Hippocampal formation (tissue), 2 donors: ENCODE data around the gene GRAMD1C.

Experiments
- DNase-seq, 2 donors: peaks; one replicate each; lab custom pipeline; 2025; lab: John Stamatoyannopoulos, UW

Gene GRAMD1C

GRCh38 chr3:113952921-113953320 is 114.3 kb downstream of the GRAMD1C start:
- no peak for DNase-seq

GRCh38 chr3:113953677-113954076 is 115.1 kb downstream of the GRAMD1C start:
- no peak for DNase-seq

GRCh38 chr3:113954091-113954685 is 115.6 kb downstream of the GRAMD1C start:
- peak in 1 of 2 donors; percentile 24 for DNase-seq

- no peak for DNase-seq
Observed at GRCh38 chr3:113963879-113964278, 125.3 kb downstream of the GRAMD1C start.

GRCh38 chr3:113966172-113966571 is 127.6 kb downstream of the GRAMD1C start:
- no peak for DNase-seq

DNA sequence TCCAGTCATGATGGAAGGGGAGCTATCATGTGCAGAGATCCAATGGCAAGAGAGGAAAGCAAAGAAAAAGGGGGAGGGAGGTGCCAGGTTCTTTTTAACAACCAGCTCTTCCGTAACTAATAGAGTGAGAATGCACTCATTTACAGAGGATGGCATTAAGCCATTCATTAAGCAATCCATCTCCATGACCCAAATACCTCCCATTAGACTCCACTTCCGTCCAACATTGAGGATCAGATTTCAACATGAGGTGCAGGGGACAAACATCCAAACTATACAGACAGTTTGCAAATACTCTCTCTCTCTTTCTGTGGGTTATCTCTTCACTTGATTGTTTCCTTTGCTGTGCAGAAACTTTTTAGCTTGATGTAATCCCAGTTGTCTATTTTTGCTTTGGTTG is 130.4 kb downstream of the GRAMD1C start:
- DNase-seq, result peak in 1 of 2 donors; percentile 15

DNA sequence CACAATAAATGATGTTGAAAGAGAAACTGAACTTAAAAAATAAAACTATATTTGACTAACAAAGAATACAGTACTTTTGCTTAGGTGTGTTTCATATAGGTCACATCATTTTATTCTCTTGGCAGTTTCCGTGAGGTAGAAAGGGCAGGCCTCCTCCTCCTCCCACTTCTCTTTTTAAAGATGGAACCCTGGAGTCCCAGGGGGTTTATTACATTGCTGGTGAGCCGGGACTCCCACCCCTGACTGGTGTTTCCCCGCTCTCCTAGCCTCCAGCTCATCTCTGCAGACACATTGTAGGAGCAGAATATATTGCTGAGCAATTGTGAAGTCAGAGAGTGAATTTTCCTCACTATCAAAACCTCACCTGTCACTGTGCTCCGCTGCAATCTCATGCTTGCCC is 139.2 kb downstream of the GRAMD1C start:
- DNase-seq, result no peak

GRCh38 chr3:113979916-113980315 is 141.3 kb downstream of the GRAMD1C start:
- DNase-seq, result no peak

GRCh38 chr3:113981803-113982202 is 143.2 kb downstream of the GRAMD1C start:
- DNase-seq, result no peak

- no peak for DNase-seq
Observed at GRCh38 chr3:113983544-113983943, 145.0 kb downstream of the GRAMD1C start.

DNA sequence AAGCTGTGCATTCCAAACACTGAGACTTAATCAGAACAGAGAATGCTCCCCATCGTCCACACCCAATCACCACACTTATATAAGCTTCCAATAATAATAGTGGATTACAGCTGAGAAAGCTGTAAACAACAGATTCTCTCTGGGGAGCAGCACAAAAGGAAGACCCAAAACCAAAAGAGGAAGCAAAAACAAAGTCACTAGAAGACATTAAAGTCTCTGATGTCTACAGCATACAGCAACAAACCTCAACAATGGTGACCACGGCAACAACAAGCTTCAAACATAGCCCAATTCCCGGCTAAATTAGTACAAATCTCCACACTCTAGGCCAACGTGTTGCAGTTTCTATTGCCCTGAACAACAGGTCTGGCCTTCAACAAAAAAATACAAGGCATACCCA is 147.0 kb downstream of the GRAMD1C start:
- no peak for DNase-seq
